SHP77 treated with DMSO at 0.1 percent for 48 hours (cell line): Measurements from ENCODE around the gene DLL4.

Experiments used
- DNase-seq: peaks from one replicate; lab custom pipeline; 2025; lab: John Stamatoyannopoulos, UW

The DLL4 gene

DNA sequence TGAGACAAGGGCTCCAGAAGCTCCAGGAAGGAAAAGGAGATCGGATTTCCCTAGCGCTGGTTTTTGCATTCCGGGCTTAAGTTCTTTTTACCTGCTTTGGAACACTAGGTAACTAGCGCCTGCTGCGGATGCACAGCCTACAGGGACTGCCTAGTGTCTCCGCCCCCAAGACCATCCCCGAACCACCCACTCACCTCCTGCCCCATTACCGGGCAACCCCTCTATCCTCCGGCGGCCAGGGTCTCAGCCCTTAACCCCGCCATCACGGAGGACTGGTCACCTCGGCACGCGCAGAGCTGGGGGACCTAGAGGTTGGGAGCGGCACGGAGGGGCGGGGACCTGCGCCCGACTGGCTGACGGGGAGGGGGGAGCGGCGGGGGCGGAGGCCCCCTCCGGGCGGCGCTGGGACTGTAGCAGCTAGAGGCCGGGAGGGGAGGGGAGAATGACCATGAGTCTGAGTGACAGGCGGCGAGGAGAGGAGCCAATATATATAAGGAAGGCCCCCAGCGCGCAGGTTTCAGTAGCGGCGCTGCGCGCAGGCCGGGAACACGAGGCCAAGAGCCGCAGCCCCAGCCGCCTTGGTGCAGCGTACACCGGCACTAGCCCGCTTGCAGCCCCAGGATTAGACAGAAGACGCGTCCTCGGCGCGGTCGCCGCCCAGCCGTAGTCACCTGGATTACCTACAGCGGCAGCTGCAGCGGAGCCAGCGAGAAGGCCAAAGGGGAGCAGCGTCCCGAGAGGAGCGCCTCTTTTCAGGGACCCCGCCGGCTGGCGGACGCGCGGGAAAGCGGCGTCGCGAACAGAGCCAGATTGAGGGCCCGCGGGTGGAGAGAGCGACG lies at the start of gene DLL4:
TSS of gene DLL4 (plus strand) at position 520 of the 839 bp plus-strand sequence. CDS start 329 bp downstream, outside the sequence.
- DNase-seq = peak; percentile 75

DNA sequence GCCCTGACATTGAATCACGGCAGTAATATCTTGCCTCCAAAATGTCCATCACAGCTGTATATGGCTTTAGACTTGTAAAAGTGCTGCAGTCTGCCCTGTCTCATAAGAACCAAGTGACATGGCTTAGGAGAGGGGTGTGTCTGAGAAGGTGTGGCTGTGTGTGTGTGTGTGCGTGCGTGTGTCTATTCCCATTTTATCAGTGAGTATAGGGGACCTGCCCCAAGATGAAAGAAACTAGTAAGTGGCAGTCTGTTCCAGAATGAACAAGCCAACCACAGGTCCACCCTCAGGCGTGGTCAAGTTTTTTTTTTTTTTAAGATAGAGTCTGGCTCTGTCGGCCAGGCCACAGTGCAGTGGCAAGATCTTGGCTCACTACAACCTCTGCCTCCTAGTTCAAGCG lies 49.5 kb upstream of the DLL4 start:
- no peak for DNase-seq

DNA sequence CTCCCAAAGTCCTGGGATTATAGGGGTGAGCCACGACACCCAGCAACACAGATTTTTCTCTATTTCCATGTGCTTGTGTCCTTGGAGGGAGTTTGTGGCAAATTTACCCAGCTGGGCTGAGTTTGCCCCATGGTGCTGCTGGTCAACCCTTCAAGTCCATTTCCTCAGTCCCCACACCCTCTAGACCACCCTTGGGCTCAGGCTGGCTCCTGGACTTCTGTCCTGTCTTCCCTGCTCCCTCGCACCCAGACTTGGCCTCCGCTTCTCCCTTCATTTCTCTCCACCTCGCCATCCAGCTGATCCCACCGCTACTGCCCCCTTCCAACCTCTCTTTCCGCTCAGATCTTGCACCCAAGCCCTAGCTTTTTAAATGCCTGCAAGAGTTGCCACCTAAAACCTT lies 47.8 kb upstream of the DLL4 start:
- DNase-seq = no peak

DNA sequence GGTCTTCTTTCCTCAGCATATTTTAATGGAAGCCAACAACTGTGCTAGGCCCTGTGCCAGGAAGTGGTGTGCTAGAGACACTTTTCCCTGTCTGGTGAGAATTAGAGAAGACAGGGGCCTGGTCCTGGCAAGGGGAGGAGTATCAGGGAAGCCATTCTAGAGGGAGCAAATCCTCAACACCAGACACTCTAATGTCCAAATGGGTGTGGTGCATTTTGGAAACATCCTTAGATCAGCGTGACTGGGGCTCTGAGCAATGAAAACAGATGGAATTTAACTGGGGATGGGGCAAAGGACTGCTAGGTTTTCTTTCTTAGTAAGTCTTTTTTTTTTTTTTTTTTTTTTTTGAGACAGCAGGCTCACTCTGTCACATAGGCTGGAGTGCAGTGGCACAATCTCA lies 42.6 kb upstream of the DLL4 start:
- DNase-seq = no peak

DNA sequence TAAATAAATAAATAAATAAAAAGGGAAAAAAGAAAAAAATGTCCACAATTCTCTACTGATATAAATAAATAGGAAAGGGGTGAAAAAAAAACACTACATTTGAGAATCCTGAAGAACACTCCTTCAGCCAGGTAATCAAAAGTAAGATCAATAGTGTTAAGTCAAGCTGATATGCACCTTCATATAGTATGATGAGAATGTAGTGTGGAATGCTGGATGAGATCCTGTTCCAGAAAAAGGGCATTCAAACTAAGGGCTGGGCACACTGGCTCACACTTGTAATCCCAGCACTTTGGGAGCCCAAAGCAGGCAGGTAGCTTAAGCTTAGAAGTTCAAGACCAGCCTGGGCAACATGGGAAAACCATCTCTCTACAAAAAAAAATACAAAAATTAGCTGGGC lies 40.0 kb upstream of the DLL4 start:
- no peak for DNase-seq

DNA sequence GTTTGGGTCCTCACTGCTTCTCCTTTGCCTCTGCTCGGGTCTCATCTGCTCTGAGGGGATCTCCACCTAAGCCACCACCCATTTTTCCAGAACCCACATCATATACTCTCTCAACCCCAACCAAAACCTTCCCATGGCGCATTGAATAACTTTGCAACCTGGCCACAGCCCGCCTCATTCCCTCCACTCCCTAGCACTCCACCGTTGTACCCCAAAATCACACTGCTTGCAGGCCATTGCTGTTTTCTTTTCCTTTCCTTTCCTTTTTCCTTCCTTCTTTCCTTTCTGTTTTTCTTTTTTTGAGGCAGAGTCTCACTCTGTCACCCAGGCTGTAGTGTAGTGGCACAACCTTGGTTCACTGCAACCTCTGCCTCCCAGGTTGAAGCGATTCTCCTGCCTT lies 38.0 kb upstream of the DLL4 start:
- DNase-seq = no peak

DNA sequence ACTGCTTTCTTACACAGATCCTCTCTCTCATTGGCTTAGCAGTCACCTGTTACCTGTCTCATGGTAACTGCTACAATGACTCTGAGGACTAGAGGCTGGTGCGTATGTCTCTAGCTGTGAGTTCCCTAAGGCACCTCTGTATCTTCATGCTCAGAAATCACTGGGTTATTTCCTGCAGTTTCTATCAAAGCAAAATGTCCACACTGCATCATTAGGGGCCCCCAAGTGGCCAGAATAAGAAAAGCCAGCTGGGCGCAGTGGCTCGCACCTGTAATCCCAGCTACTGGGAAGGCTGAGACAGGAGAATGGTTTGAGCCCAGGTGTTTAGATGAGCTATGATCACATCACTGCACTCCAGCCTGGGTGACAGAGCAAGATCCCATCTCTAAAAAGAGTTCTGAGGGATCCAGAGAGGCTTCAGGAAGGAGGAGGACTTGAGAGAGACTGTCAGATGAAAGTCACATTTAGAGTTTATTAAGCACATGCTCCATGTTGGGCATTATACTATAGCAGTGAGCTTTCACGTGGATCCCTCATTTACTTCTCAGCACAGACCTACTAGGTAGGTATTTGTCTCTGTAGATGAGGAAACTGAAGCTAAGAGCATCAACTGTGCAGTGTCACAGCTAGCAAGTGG lies 37.2 kb upstream of the DLL4 start:
- peak; percentile 59 for DNase-seq

DNA sequence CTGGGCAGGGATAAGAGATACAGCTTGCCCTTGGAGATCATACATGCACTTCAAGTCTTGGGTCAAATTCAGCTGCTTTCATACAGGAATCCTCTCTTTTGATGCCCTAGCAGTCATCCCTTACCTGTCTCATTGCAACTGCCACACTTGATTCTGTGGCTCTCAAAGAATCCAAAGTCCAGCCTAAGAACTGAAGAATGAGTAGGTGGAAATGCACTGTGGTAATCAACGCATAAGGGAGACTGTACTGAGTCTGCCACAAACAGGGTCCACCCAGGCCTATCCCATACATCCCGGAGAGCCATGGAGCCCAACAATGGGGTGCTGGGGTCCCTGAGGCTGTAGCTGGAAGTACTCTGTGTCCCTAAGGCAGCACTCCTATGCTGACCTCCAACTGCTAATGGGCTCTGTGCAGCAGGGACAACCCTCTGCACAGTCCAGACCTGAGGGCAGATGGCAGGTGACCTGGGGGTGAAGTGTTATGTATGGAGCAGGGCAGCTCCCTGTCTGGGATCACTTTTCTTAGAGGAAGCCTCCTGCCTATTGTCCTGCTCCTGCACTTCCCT lies 36.6 kb upstream of the DLL4 start:
- DNase-seq = no peak

DNA sequence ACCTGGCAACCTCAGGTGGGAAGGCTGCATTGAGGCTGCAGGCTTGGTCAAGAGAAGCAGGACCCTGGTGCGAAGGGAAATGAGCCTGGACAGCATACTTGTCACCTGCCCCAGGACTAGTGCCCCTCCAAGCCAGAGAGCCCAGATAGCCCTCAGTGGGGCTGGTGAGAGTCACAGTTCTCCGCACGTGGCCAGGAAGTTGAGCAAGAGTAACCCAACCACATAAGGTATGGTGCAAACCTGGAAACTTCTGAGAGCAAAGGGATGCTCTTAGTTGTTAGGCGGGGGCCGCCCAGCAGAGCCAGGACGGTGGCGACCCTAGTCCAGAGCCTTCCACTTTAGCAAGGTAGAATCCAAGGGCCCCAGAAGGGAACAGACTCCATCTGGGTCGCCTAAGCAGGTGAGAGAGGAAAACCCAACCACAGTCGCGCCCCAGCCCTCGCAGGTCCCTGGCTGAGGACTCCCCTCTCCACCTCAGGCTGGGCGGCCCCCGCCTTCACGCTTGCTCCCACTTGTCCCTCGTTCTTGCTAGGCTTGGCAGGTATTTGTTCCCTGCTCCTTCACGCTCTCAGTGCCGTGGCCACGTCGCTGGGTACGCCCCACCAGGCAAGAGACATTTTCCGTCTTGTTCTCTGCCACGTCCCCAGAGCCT lies 36.0 kb upstream of the DLL4 start:
- DNase-seq = no peak

DNA sequence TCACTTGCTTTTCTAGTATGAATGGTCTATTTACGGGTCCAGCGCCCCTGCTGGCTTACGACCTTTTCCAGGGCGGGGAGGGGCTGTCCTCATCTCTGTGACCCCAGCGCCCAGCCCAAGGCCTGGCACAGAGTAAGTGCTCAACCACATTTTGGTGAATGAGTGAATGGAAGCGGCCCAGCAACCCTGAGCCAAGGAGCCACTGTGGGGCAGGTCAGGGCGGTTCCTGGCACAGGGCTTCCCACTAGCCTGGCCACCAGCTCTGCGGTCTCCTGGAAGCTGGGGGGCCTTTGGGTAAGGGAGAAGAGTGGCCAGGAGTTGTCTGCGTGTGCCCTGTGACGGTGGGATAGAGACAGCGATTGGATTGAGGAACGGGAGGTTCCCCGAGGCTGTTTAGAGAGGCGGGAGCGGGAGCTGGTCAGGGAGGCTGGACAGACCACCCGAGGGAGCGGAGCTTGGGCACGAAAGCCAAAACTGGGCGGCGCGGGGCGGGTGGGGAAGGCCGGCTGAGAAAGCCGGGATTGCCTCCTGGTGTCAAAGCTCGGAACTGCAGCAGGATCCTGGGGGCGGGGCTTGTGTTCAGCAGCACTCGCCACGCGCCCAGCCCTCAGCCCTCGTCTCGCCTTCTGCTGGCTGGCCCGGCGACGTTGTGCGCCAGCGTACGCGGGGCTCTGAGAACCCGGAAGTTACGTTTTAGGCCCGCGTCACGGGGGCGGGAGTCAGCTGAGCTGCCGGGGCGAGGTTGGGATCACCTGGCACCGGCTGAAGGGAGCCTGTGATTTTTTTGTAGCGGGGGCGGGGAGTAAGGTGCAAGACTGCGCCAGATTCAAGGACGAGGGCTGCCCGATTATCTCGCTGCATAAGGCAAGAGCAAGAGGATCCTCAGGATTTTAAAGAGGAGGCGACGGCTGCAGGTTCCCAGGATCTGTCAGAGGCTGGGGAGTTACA lies 35.1 kb upstream of the DLL4 start, which contains the start of gene VPS18:
TSS of gene VPS18 (plus strand) at position 718 of the 948 bp plus-strand sequence. CDS start 319 bp downstream, outside the sequence.
- peak; percentile 83 for DNase-seq

DNA sequence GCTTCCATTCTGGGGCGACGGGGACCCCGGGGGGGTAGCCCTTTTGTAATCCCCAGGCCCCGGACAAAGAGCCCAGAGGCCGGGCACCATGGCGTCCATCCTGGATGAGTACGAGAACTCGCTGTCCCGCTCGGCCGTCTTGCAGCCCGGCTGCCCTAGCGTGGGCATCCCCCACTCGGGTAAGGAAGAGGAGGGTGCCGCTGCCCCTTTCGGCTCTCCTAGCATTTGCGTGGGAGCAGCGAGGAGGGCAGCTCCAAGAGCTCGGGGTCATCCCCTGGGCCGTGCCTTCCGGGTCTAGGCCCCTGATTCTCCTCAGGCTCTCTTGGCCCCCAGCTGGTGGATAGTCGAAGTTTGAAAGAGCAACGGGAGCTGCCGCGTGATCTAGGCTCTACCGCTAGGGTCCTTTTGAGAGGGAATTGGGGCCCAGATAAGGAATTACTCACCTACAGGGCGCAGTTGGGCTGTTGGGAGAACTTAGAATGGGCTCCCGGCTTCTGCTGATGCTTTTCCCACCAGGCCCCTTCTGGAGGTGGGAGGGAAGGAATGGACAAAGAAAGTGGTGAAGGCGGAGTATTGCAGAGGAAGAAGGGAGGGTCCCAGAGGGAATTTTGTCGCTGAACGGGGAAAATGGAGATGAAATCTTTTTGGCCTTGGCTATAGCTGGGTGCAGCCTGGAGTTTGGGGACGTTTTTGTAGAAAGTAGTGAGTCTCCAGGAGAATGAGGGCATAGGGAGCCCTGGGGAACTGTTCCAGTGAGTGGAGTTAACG lies 34.3 kb upstream of the DLL4 start:
- peak; percentile 49 for DNase-seq

DNA sequence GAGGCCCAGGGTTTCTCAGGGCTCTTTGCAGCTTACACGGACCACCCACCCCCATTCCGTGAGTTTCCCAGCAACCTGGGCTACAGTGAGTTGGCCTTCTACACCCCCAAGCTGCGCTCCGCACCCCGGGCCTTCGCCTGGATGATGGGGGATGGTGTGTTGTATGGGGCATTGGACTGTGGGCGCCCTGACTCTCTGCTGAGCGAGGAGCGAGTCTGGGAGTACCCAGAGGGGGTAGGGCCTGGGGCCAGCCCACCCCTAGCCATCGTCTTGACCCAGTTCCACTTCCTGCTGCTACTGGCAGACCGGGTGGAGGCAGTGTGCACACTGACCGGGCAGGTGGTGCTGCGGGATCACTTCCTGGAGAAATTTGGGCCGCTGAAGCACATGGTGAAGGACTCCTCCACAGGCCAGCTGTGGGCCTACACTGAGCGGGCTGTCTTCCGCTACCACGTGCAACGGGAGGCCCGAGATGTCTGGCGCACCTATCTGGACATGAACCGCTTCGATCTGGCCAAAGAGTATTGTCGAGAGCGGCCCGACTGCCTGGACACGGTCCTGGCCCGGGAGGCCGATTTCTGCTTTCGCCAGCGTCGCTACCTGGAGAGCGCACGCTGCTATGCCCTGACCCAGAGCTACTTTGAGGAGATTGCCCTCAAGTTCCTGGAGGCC lies 29.5 kb upstream of the DLL4 start:
- no peak for DNase-seq

DNA sequence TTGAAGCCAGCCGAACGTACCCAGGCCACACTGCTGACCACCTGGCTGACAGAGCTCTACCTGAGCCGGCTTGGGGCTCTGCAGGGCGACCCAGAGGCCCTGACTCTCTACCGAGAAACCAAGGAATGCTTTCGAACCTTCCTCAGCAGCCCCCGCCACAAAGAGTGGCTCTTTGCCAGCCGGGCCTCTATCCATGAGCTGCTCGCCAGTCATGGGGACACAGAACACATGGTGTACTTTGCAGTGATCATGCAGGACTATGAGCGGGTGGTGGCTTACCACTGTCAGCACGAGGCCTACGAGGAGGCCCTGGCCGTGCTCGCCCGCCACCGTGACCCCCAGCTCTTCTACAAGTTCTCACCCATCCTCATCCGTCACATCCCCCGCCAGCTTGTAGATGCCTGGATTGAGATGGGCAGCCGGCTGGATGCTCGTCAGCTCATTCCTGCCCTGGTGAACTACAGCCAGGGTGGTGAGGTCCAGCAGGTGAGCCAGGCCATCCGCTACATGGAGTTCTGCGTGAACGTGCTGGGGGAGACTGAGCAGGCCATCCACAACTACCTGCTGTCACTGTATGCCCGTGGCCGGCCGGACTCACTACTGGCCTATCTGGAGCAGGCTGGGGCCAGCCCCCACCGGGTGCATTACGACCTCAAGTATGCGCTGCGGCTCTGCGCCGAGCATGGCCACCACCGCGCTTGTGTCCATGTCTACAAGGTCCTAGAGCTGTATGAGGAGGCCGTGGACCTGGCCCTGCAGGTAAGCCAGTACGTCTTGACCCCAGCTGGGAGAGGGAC lies 28.7 kb upstream of the DLL4 start:
- DNase-seq = no peak

DNA sequence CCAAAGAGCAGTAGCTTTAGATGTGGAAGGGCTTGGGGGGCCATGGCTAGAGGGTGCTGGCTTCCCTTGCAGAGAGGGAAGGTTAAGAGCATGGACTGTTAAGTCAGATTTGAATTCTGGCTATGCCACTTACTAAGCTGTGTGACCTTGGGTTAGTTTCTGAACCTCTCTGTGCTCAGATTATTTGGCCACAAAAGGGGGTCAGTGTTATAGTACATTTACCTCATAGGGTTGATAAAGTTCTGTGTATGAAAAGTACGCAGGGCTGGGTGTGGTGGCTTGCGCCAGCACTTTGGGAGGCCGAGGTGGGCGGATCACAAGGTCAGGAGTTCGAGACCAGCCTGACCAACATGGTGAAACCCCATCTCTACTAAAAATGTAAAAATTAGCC lies 28.1 kb upstream of the DLL4 start:
- DNase-seq = no peak

DNA sequence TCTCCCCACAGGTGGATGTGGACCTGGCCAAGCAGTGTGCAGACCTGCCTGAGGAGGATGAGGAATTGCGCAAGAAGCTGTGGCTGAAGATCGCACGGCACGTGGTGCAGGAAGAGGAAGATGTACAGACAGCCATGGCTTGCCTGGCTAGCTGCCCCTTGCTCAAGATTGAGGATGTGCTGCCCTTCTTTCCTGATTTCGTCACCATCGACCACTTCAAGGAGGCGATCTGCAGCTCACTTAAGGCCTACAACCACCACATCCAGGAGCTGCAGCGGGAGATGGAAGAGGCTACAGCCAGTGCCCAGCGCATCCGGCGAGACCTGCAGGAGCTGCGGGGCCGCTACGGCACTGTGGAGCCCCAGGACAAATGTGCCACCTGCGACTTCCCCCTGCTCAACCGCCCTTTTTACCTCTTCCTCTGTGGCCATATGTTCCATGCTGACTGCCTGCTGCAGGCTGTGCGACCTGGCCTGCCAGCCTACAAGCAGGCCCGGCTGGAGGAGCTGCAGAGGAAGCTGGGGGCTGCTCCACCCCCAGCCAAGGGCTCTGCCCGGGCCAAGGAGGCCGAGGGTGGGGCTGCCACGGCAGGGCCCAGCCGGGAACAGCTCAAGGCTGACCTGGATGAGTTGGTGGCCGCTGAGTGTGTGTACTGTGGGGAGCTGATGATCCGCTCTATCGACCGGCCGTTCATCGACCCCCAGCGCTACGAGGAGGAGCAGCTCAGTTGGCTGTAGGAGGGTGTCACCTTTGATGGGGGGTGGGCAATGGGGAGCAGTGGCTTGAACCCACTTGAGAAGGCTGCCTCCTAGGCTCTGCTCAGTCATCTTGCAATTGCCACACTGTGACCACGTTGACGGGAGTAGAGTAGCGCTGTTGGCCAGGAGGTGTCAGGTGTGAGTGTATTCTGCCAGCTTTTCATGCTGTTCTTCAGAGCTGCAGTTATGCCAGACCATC lies 26.3 kb upstream of the DLL4 start:
- no peak for DNase-seq

DNA sequence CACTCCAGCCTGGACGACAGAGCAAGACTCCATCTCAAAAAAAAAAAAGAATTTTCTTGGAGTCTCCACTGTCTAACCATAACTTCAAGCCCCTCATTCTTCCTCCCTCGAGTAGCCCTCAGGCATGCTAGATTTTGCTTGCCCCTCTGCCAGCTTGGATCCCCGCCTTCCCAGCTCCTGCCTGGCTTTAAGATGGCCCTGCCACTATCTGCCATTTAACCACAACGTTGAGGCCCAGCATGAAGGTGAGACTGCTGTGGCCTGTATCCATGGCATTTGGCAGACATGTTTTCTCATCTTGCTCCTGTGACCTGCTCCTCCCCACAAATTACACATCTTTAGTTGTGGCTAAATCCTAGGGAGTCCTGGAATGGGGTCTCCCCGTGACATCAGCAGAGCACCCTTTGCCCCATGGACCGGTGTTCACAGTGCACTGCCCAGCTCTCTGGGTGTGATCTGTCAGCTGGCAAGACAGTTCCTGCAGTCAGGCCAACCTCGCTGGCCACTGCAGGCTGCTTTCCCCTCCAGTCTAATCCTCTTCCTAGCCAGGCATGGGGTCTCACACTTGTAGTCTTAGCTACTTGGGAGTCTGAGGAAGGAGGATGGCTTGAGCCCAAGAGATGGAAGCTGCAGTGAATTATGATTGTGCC lies 24.5 kb upstream of the DLL4 start:
- DNase-seq = no peak
